Measurements from ENCODE around the gene VPS16. TPM values are rescaled to one million over a fixed set of nuclear protein-coding genes. Genes with fewer than 3 reads are reported as not detected.

The VPS16 gene
- total RNA-seq, 1 experiment from 2014 or later: 26.2 TPM

DNA sequence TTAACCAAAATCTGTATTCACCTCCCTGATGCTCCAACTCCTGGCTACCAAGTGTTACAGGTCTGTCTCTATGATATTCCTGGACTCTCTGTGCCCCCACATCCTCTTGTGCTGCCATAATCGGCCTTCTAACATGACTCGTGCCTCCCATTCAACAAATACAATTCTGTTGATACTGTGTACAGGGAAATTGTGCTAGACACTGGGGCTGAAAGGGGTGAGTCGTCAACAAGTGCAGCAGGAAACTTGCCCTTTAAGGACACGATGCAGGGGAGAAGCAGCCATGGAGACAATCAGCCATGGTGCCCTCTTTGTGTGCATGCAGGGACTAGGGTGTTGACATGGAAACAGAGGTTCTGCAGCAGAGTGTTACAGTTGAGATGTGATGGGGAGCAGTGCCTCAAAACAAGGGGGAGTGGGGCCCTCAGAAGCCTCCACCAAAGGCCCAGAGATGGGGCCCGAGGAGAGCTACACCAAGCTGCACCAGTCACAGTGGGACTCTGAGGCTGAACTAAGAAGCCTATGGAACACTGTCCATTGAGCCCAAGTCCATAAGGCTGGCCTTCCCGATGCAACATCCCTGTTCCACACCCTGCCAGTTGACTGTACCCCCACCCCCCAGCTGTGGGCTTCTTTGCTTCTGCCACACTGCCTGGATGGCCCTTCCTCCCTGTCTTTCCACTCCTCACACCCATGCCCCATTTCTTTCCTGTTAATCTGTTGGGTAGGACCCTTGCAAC, 3.2 kb upstream of the VPS16 start (continued):
- no peak for TF ChIP-seq ZNF512 (CRISPR knock-in tag; IDR thresholded peaks at IDR 0.05; ENCODE audit: borderline replicate concordance)
- no peak for TF ChIP-seq MYBL2 (CRISPR knock-in tag; IDR thresholded peaks at IDR 0.05)
- TF ChIP-seq, protein P1, sequence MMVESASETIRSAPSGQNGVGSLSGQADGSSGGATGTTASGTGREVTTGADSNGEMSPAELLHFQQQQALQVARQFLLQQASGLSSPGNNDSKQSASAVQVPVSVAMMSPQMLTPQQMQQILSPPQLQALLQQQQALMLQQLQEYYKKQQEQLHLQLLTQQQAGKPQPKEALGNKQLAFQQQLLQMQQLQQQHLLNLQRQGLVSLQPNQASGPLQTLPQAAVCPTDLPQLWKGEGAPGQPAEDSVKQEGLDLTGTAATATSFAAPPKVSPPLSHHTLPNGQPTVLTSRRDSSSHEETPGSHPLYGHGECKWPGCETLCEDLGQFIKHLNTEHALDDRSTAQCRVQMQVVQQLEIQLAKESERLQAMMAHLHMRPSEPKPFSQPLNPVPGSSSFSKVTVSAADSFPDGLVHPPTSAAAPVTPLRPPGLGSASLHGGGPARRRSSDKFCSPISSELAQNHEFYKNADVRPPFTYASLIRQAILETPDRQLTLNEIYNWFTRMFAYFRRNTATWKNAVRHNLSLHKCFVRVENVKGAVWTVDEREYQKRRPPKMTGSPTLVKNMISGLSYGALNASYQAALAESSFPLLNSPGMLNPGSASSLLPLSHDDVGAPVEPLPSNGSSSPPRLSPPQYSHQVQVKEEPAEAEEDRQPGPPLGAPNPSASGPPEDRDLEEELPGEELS (CRISPR knock-in tag; IDR thresholded peaks at IDR 0.05): no peak
- no peak for TF ChIP-seq ARID4B (CRISPR knock-in tag; IDR thresholded peaks at IDR 0.05; ENCODE audit: borderline replicate concordance)
- no peak for TF ChIP-seq FOXK1 (CRISPR knock-in tag; IDR thresholded peaks at IDR 0.05)
- no peak for TF ChIP-seq USF1 (CRISPR knock-in tag; IDR thresholded peaks at IDR 0.05)

DNA sequence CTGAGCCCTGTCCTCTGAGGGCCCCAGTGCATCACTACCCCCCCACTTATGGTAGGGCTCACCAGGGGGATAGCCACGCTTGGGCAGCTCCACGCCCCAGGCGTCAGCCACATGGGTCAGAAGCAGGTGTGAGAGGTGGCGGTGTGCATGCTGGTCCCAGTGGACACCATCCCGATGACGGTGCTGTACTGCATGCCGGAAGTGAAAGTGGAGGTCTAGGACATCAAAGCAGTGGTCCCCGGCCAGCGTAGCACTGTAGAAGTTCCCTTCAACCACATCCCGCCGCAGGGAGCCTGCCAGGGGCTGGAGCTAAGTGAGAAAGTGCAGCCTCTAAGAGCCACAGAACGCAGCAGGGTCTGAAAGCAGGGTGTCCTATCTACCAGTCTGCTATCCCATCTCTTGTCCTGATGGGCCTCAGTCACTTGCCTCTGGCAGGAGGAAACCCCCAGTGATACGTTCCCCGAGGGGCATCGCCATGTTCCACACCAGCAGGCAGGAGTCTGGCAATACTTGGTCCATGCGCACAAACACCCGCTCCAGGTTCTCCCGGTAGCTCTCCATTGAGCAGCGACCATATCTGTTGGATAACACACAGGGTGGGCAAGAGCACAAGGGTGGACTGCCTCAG, 2.3 kb upstream of the VPS16 start:
- Mint-ChIP-seq H3K4me1 (peaks cover 8% of the 10 kb centered on the region), H3K36me3 (peaks cover 11% of the 10 kb centered on the region), H3K27ac (no peak overlapping the region), H3K9me3 (peaks cover 5% of the 10 kb centered on the region), H3K27me3 (ENCODE audit: low read depth) (peaks cover 27% of the 10 kb centered on the region), H3K4me3 (no peak overlapping the region)
- TF ChIP-seq PRDM15 (CRISPR knock-in tag; IDR thresholded peaks at IDR 0.05) (no peak), ZNF263 (CRISPR knock-in tag; IDR thresholded peaks at IDR 0.05; ENCODE audit: low read depth) (no peak), OVOL2 (CRISPR knock-in tag; IDR thresholded peaks at IDR 0.05; ENCODE audit: borderline replicate concordance) (no peak), CBFB (CRISPR knock-in tag; IDR thresholded peaks at IDR 0.05; ENCODE audit: low read depth) (no peak), GTF2I (CRISPR knock-in tag; conservative IDR thresholded peaks at IDR 0.05) (no peak), RELA (CRISPR knock-in tag; IDR thresholded peaks at IDR 0.05; ENCODE audit: borderline replicate concordance) (no peak)
- TF ChIP-seq, protein P2, sequence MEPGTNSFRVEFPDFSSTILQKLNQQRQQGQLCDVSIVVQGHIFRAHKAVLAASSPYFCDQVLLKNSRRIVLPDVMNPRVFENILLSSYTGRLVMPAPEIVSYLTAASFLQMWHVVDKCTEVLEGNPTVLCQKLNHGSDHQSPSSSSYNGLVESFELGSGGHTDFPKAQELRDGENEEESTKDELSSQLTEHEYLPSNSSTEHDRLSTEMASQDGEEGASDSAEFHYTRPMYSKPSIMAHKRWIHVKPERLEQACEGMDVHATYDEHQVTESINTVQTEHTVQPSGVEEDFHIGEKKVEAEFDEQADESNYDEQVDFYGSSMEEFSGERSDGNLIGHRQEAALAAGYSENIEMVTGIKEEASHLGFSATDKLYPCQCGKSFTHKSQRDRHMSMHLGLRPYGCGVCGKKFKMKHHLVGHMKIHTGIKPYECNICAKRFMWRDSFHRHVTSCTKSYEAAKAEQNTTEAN (CRISPR knock-in tag; IDR thresholded peaks at IDR 0.05): no peak
- TF ChIP-seq, protein P3, sequence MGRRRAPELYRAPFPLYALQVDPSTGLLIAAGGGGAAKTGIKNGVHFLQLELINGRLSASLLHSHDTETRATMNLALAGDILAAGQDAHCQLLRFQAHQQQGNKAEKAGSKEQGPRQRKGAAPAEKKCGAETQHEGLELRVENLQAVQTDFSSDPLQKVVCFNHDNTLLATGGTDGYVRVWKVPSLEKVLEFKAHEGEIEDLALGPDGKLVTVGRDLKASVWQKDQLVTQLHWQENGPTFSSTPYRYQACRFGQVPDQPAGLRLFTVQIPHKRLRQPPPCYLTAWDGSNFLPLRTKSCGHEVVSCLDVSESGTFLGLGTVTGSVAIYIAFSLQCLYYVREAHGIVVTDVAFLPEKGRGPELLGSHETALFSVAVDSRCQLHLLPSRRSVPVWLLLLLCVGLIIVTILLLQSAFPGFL (CRISPR knock-in tag; IDR thresholded peaks at IDR 0.05; ENCODE audit: borderline replicate concordance): no peak
- no peak for DNase-seq (ENCODE audit: low spot score)
- ChIA-PET POLR2A (no interaction called here), CTCF (interaction anchor here (1.4 to 2.0 kb wide), 2 partner anchors 13 to 37 kb away, joined by 4 read pairs; partner anchors contain the start of gene CPXM1)
- no peak for ATAC-seq
